HepG2 (cell line): ENCODE results near the gene PYGL. TPM values are rescaled to one million over a fixed set of nuclear protein-coding genes. Genes with fewer than 3 reads are reported as not detected.

Source experiments
- ATF7 ChIP-seq, 2 experiments: fragments of 450-650 bp in 1 of 2; sonication (generic) in 1 of 2; formaldehyde crosslinking in 1 of 2; IDR thresholded peaks; 2 replicates each; pipeline versions ENCODE4 v1.4.0 to v1.6.1; 2016 to 2020; ENCODE audit warnings: antibody characterized with exemption in 1 of 2, mild to moderate bottlenecking in 1 of 2, missing genetic modification reagents in 1 of 2
- FOSL2 ChIP-seq: sonication (generic); formaldehyde crosslinking; IDR thresholded peaks from 2 replicates; pipeline ENCODE4 v1.4.0; 2020; ENCODE audit warnings: missing genetic modification reagents
- HDAC1 ChIP-seq: sonication (generic); formaldehyde crosslinking; IDR thresholded peaks from 2 replicates; pipeline ENCODE4 v1.5.1; 2020; ENCODE audit warnings: mild to moderate bottlenecking, missing genetic modification reagents
- HDAC6 ChIP-seq: fragments of 200-600 bp; sonication (generic); IDR thresholded peaks from 2 replicates; pipeline ENCODE4 v1.7.0; 2017; ENCODE audit warnings: mild to moderate bottlenecking, antibody characterized with exemption, low read length, low read depth
- JUN ChIP-seq: sonication (generic); formaldehyde crosslinking; IDR thresholded peaks from 2 replicates; pipeline ENCODE4 v1.4.0; 2020; ENCODE audit warnings: mild to moderate bottlenecking, missing genetic modification reagents
- KDM1A ChIP-seq: IDR thresholded peaks from 2 replicates; pipeline ENCODE4 v1.6.1; 2016; ENCODE audit warnings: missing compliant biosample characterization
- KDM2A ChIP-seq: sonication (generic); formaldehyde crosslinking; IDR thresholded peaks from 2 replicates; pipeline ENCODE4 v1.4.0; 2020; ENCODE audit warnings: low read depth, missing genetic modification reagents, borderline replicate concordance
- KLF13 ChIP-seq: sonication (generic); formaldehyde crosslinking; IDR thresholded peaks from 2 replicates; pipeline ENCODE4 v1.4.0; 2020; ENCODE audit warnings: mild to moderate bottlenecking, missing genetic modification reagents
- MYC ChIP-seq: sonication (generic); formaldehyde crosslinking; IDR thresholded peaks from 2 replicates; pipeline ENCODE4 v1.9.0; 2021; ENCODE audit warnings: missing genetic modification reagents, borderline replicate concordance
- NCOA2 ChIP-seq: sonication (generic); formaldehyde crosslinking; IDR thresholded peaks from 2 replicates; pipeline ENCODE4 v1.8.0; 2022; ENCODE audit warnings: inconsistent platforms
- NONO ChIP-seq, 2 experiments: fragments of 450-650 bp in 1 of 2; sonication (generic) in 1 of 2; formaldehyde crosslinking in 1 of 2; IDR thresholded peaks in 1 of 2; conservative IDR thresholded peaks in 1 of 2; 2 replicates each; pipeline versions ENCODE4 v1.6.1 to v1.8.0; 2017 to 2022; ENCODE audit warnings: mild to moderate bottlenecking in 1 of 2, missing genetic modification reagents in 1 of 2, moderate library complexity in 1 of 2
- RCOR2 ChIP-seq: IDR thresholded peaks from 2 replicates; pipeline ENCODE4 v1.6.1; 2016; ENCODE audit warnings: missing biosample characterization, missing genetic modification reagents
- REL ChIP-seq: sonication (generic); formaldehyde crosslinking; conservative IDR thresholded peaks from 2 replicates; pipeline ENCODE4 v1.8.0; 2022; ENCODE audit warnings: mild to moderate bottlenecking, missing genetic modification reagents, moderate library complexity
- RFXAP ChIP-seq: sonication (generic); formaldehyde crosslinking; IDR thresholded peaks from 2 replicates; pipeline ENCODE4 v1.4.0; 2020; ENCODE audit warnings: missing genetic modification reagents, borderline replicate concordance
- SMAD3 ChIP-seq: sonication (generic); formaldehyde crosslinking; IDR thresholded peaks from 2 replicates; pipeline ENCODE4 v1.4.0; 2020; ENCODE audit warnings: missing genetic modification reagents
- ZBTB42 ChIP-seq: sonication (generic); formaldehyde crosslinking; IDR thresholded peaks from 2 replicates; pipeline ENCODE4 v1.5.0; 2020; ENCODE audit warnings: mild to moderate bottlenecking, missing genetic modification reagents
- ZBTB7B ChIP-seq: sonication (generic); formaldehyde crosslinking; IDR thresholded peaks from 2 replicates; pipeline ENCODE4 v1.4.0; 2020; ENCODE audit warnings: missing genetic modification reagents
- ZFYVE20 ChIP-seq: sonication (generic); formaldehyde crosslinking; IDR thresholded peaks from 2 replicates; pipeline ENCODE4 v1.8.0; 2023; ENCODE audit warnings: low read depth, mild to moderate bottlenecking, moderate library complexity, missing genetic modification reagents, borderline replicate concordance
- ZNF331 ChIP-seq: sonication (generic); formaldehyde crosslinking; IDR thresholded peaks from 2 replicates; pipeline ENCODE4 v1.4.0; 2020; ENCODE audit warnings: missing genetic modification reagents
- ZNF713 ChIP-seq: sonication (generic); formaldehyde crosslinking; IDR thresholded peaks from 2 replicates; pipeline ENCODE4 v1.4.0; 2020; ENCODE audit warnings: mild to moderate bottlenecking, missing genetic modification reagents
- polyA plus RNA-seq, 8 experiments: library from polyadenylated mRNA; depleted of rRNA in 3 of 8; stranded (reverse) in 7 of 8; unstranded in 1 of 8; fragments of >200 nt; fragmentation: Illumina TruSeq in 4 of 8; extraction: Trizol in 4 of 8; gene quantifications; 2 replicates each; pipeline versions ENCODE4 v1.2.1 to v1.2.3, GENCODE V29; 2011 to 2016; ENCODE audit warnings: low read depth in 4 of 8, missing spikeins in 1 of 8, mixed read lengths in 1 of 8; ENCODE audit not compliant: insufficient read depth in 1 of 8
- total RNA-seq, 5 experiments: library from RNA; depleted of rRNA; stranded (reverse); fragments of >200 nt; fragmentation: Illumina TruSeq; extraction: Trizol; gene quantifications; 2 replicates each; pipeline ENCODE4 v1.2.3, GENCODE V29; 2016; ENCODE audit warnings: low read depth in 1 of 5
- TF ChIP-seq, protein P1 (sequence below): sonication (generic); formaldehyde crosslinking; IDR thresholded peaks from 2 replicates; pipeline ENCODE4 v1.4.0; 2020; ENCODE audit warnings: missing genetic modification reagents; ENCODE audit errors: not compliant biosample characterization
- TF ChIP-seq, protein P2 (sequence below): sonication (generic); formaldehyde crosslinking; IDR thresholded peaks from 2 replicates; pipeline ENCODE4 v1.8.0; 2022; ENCODE audit warnings: mild to moderate bottlenecking, missing genetic modification reagents; ENCODE audit not compliant: insufficient replicate concordance
- TF ChIP-seq, protein P3 (sequence below): sonication (generic); IDR thresholded peaks from 2 replicates; pipeline ENCODE4 v1.6.1; 2016; ENCODE audit warnings: low read depth, borderline replicate concordance
- TF ChIP-seq, protein P4 (sequence below): sonication (generic); formaldehyde crosslinking; IDR thresholded peaks from 2 replicates; pipeline ENCODE4 v1.8.0; 2022; ENCODE audit warnings: mild to moderate bottlenecking, missing genetic modification reagents, moderate library complexity

Gene PYGL
- total and polyA plus RNA-seq, 2 of the 13 experiments (the other 11 are each of a cell fraction or from before 2014, with no cell fraction given), result 98.4 to 110 TPM

DNA sequence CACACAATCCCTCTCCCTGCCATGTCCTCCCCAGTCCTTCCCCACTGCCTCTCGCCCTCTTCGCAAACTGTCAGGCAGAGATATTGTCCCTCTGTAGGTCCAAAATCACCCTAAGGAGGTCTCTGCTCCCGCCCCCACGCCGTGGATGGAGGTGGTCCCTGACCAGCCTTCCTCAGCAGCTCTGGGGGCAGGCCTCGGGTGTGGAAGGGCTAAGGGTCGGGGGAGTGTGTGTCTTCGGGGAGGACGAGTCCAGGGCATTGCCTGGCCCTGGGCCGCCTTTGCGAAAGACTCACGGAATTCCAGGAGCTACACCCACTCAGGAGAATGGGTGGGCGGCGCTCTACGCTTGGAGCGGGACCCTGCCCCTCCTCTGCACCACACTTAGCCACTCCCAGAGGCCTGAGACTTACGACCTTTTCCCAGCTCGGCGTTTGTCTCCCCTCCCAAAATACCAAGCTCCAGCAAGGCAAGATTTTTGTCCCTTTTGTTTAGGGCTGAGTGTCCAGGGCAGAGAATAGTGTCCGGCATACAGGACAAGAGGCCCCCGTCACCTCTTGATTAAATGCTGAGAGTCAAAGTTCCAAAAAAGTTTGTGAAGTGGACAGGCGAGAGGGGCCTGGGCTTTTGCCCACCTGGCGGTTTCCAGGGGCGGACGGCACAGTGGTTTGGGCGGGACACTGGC is 881 bp downstream of the PYGL start (continued):
- TF ChIP-seq ZNF713 (CRISPR knock-in tag) (no peak), REL (CRISPR knock-in tag) (0 out of 2 replicates have a peak, but pooled peaks have one; percentile 8), SMAD3 (CRISPR knock-in tag) (no peak), KLF13 (CRISPR knock-in tag) (no peak), FOSL2 (CRISPR knock-in tag) (no peak), HDAC1 (CRISPR knock-in tag) (no peak), ZFYVE20 (no peak), KDM2A (CRISPR knock-in tag) (peak; percentile 34; the same call in 1 of the 2 replicates), RFXAP (CRISPR knock-in tag) (peak; percentile 27; the same call in 1 of the 2 replicates), KDM1A (CRISPR knock-in tag) (no peak), MYC (CRISPR knock-in tag) (peak; percentile 5; the same call in 1 of the 2 replicates), JUN (CRISPR knock-in tag) (no peak), NONO (IDR thresholded peaks at IDR 0.05) (no peak), NONO (CRISPR knock-in tag; conservative IDR thresholded peaks at IDR 0.05) (0 out of 2 replicates have a peak, but pooled peaks have one; percentile 2), RCOR2 (CRISPR knock-in tag) (no peak), ZBTB7B (CRISPR knock-in tag) (peak; percentile 74; the same call in 1 of the 2 replicates), ZNF331 (peak; percentile 27; the same call in 1 of the 2 replicates), ATF7 (IDR thresholded peaks at IDR 0.05) (no peak), ATF7 (CRISPR knock-in tag; IDR thresholded peaks at IDR 0.05) (no peak), HDAC6 (no peak), NCOA2 (CRISPR knock-in tag) (no peak), ZBTB42 (CRISPR knock-in tag) (no peak)
- TF ChIP-seq, protein P1, sequence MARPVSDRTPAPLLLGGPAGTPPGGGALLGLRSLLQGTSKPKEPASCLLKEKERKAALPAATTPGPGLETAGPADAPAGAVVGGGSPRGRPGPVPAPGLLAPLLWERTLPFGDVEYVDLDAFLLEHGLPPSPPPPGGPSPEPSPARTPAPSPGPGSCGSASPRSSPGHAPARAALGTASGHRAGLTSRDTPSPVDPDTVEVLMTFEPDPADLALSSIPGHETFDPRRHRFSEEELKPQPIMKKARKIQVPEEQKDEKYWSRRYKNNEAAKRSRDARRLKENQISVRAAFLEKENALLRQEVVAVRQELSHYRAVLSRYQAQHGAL (CRISPR knock-in tag), result no peak
- TF ChIP-seq, protein P2, sequence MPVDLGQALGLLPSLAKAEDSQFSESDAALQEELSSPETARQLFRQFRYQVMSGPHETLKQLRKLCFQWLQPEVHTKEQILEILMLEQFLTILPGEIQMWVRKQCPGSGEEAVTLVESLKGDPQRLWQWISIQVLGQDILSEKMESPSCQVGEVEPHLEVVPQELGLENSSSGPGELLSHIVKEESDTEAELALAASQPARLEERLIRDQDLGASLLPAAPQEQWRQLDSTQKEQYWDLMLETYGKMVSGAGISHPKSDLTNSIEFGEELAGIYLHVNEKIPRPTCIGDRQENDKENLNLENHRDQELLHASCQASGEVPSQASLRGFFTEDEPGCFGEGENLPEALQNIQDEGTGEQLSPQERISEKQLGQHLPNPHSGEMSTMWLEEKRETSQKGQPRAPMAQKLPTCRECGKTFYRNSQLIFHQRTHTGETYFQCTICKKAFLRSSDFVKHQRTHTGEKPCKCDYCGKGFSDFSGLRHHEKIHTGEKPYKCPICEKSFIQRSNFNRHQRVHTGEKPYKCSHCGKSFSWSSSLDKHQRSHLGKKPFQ (CRISPR knock-in tag), result no peak
- TF ChIP-seq, protein P3, sequence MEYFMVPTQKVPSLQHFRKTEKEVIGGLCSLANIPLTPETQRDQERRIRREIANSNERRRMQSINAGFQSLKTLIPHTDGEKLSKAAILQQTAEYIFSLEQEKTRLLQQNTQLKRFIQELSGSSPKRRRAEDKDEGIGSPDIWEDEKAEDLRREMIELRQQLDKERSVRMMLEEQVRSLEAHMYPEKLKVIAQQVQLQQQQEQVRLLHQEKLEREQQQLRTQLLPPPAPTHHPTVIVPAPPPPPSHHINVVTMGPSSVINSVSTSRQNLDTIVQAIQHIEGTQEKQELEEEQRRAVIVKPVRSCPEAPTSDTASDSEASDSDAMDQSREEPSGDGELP, result no peak
- TF ChIP-seq, protein P4, sequence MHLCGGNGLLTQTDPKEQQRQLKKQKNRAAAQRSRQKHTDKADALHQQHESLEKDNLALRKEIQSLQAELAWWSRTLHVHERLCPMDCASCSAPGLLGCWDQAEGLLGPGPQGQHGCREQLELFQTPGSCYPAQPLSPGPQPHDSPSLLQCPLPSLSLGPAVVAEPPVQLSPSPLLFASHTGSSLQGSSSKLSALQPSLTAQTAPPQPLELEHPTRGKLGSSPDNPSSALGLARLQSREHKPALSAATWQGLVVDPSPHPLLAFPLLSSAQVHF (CRISPR knock-in tag), result no peak; the same call in 1 of the 2 replicates
